ENCODE measurements around the gene FBXW8.

- TF ChIP-seq CTCF (IDR thresholded peaks at IDR 0.05 in 4 of 5, conservative IDR thresholded peaks at IDR 0.05 in 1 of 5) (no peak), POLR2A (IDR thresholded peaks at IDR 0.05) (no peak)
Observed at GRCh38 chr12:116933512-116934246, 22.9 kb downstream of the FBXW8 start.
